Panc1 (cell line): ENCODE data around the gene LRIG3.

Source experiments
- CTCF ChIP-seq: fragments of 450-650 bp; IDR thresholded peaks from 2 replicates; pipeline ENCODE4 v1.5.1; 2017; ENCODE audit warnings: mild to moderate bottlenecking
- SIN3A ChIP-seq: IDR thresholded peaks from 2 replicates; pipeline ENCODE4 v1.6.1; 2012; ENCODE audit warnings: low read depth, mild to moderate bottlenecking, low read length, moderate library complexity, borderline replicate concordance; ENCODE audit not compliant: insufficient read depth

GRCh38 chr12:58883576-58884334 lies 36.5 kb downstream of the LRIG3 start:
- TF ChIP-seq CTCF (no peak), SIN3A (no peak)
